GM19455 (cell line): Measurements from ENCODE around the gene FGFRL1.
"Not testable (repeated sequence)": the region's sequence is repeated elsewhere in the genome, so short reads cannot be mapped to it uniquely, and the experiment has no call there.

Experiments used
- ATAC-seq: cut with Tn5 transposase; IDR thresholded peaks from one replicate; pipeline ENCODE4 v1.9.1; 2021; ENCODE audit not compliant: unreplicated experiment

FGFRL1 gene

GRCh38 chr4:992297-993110 is 18.9 kb upstream of the FGFRL1 start:
- ATAC-seq, result no peak

- ATAC-seq, result no peak
Measured at GRCh38 chr4:993111-994029, 18.1 kb upstream of the FGFRL1 start, which contains the start of gene SLC26A1. Gene SLC26A1, minus strand, starts transcription at chr4:993404. Its CDS starts 1,701 bp downstream, at chr4:991703.

- ATAC-seq, result no peak
Measured at GRCh38 chr4:995311-996026, 16.0 kb upstream of the FGFRL1 start.

GRCh38 chr4:996030-996996 is 15.1 kb upstream of the FGFRL1 start:
- ATAC-seq, result no peak

GRCh38 chr4:996997-997374 is 14.4 kb upstream of the FGFRL1 start:
- ATAC-seq, result no peak

- no peak for ATAC-seq
Measured at GRCh38 chr4:997375-998071, 13.9 kb upstream of the FGFRL1 start.

GRCh38 chr4:998096-998691 is 13.2 kb upstream of the FGFRL1 start:
- ATAC-seq, result no peak

GRCh38 chr4:999240-999863 is 12.1 kb upstream of the FGFRL1 start:
- ATAC-seq, result not testable (repeated sequence)

- no peak for ATAC-seq
Measured at GRCh38 chr4:999882-1000425, 11.5 kb upstream of the FGFRL1 start.

- ATAC-seq, result no peak
Measured at GRCh38 chr4:1000686-1001260, 10.7 kb upstream of the FGFRL1 start.

- ATAC-seq, result no peak
Measured at GRCh38 chr4:1001561-1002130, 9.8 kb upstream of the FGFRL1 start.

- no peak for ATAC-seq
Measured at GRCh38 chr4:1002131-1002630, 9.2 kb upstream of the FGFRL1 start.

- ATAC-seq, result no peak
Measured at GRCh38 chr4:1002631-1003251, 8.7 kb upstream of the FGFRL1 start.

GRCh38 chr4:1003271-1004070 is 8.0 kb upstream of the FGFRL1 start:
- ATAC-seq, result no peak

GRCh38 chr4:1004071-1004418 is 7.4 kb upstream of the FGFRL1 start:
- no peak for ATAC-seq
